Raji (cell line): ENCODE measurements around the gene MBD3L3.
"Not testable (repeated sequence)": the region's sequence is repeated elsewhere in the genome, so short reads cannot be mapped to it uniquely, and the experiment has no call there.

Experiments
- POLR2A ChIP-seq: IDR thresholded peaks from 2 replicates; pipeline ENCODE4 v1.6.1; 2011; ENCODE audit warnings: low read depth, low read length, control low read depth; ENCODE audit not compliant: insufficient read depth

The MBD3L3 gene

GRCh38 chr19:7058576-7058975 is at the start of gene MBD3L3:
TSS of gene MBD3L3 (minus strand) at chr19:7058676. CDS start at chr19:7058605, 71 bp downstream.
- not testable (repeated sequence) for TF ChIP-seq POLR2A

- TF ChIP-seq POLR2A = no peak
Observed at GRCh38 chr19:7106711-7107657, 48.5 kb upstream of the MBD3L3 start.

- TF ChIP-seq POLR2A = no peak
Observed at GRCh38 chr19:7104747-7105447, 46.4 kb upstream of the MBD3L3 start.

- no peak for TF ChIP-seq POLR2A
Observed at GRCh38 chr19:7101498-7102253, 43.2 kb upstream of the MBD3L3 start.

GRCh38 chr19:7099597-7099921 is 41.1 kb upstream of the MBD3L3 start:
- no peak for TF ChIP-seq POLR2A

- TF ChIP-seq POLR2A = peak; percentile 89
Observed at GRCh38 chr19:7098701-7099596, 40.5 kb upstream of the MBD3L3 start.

GRCh38 chr19:7098096-7098495 is 39.6 kb upstream of the MBD3L3 start:
- no peak for TF ChIP-seq POLR2A

GRCh38 chr19:7088999-7089398 is 30.5 kb upstream of the MBD3L3 start:
- no peak for TF ChIP-seq POLR2A

- TF ChIP-seq POLR2A = no peak
Observed at GRCh38 chr19:7083076-7083956, 24.8 kb upstream of the MBD3L3 start.

GRCh38 chr19:7078008-7078407 is 19.5 kb upstream of the MBD3L3 start:
- no peak for TF ChIP-seq POLR2A

- TF ChIP-seq POLR2A = no peak
Observed at GRCh38 chr19:7076151-7076550, 17.7 kb upstream of the MBD3L3 start.

- TF ChIP-seq POLR2A = no peak
Observed at GRCh38 chr19:7074705-7075282, 16.3 kb upstream of the MBD3L3 start.

GRCh38 chr19:7072541-7072940 is 14.1 kb upstream of the MBD3L3 start:
- no peak for TF ChIP-seq POLR2A

GRCh38 chr19:7069904-7070226 is 11.4 kb upstream of the MBD3L3 start:
- no peak for TF ChIP-seq POLR2A
